GM18498 (cell line): Measurements from ENCODE around the gene TSR3.

ENCODE experiments used
- ATAC-seq: cut with Tn5 transposase; IDR thresholded peaks from one replicate; pipeline ENCODE4 v1.9.1; 2021; ENCODE audit warnings: mild to moderate bottlenecking, moderate library complexity; ENCODE audit not compliant: unreplicated experiment

Gene TSR3

DNA sequence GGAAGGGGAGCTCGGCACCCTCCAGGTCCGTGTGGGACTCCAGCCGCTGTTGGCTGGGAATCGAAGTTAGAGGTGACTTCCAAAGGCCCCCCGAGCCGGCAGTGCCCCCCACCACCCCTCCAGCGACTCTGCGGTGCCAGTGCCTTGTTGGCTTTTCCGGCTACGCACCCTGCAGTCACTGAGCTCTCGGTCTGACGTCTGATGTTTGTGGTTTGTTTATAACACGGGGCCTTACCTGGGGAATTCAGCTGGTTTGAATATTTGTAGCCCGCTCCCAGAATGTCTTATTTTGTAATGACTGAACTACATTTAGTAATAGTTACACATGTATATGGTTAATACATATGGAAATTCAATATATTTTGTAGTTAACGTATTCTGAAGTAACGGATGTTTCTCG, 25.3 kb downstream of the TSR3 start:
- no peak for ATAC-seq

DNA sequence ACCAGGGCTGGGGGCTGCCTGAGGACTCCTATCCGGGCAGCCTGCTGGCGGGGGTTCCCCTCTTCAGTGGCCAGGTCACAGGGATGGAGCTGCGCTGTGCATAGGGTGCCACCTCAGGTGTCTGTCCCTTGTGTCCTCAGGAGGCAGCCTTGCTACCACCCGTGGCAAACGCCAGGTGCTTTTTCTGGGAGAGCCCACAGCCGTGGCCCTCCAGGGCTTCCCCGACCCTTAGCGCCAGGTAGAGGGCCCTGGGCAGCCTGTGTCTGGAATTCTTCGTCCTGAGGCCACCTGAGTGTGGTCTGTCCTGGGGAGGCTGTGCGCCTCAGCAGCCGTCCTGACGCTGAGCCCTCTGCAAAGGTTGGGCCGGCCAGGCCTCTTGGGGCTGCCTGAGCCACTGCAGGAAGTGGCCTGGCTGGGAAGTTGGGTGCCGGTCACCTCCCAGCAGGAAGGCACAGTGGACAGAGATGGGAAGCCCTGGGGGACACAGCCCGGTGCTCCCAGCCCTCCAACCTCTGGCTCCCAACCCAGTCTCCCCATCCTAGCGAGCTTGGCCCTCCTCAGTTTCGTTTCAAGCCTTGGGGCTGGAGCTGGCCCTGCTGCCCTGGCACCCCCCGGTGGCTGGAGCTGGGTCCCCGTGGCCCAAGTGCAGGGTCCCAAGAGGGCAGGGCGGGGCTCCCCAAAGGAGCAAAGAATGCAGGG, 25.9 kb downstream of the TSR3 start:
- no peak for ATAC-seq

DNA sequence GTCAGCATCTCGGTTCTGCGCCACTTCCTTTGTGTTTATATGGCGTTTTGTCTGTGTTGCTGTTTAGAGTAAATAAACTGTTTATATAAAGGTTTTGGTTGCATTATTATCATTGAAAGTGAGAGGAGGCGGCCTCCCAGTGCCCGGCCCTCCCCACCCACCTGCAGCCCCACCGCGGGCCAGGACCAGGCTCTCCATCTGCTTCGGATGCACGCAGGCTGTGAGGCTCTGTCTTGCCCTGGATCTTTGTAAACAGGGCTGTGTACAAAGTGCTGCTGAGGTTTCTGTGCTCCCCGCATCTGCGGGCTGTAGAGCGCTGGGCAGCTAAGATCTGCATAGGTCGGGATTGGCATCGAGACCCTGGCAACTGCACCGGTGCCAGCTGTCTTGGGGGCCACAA, 26.4 kb downstream of the TSR3 start:
- ATAC-seq = no peak

DNA sequence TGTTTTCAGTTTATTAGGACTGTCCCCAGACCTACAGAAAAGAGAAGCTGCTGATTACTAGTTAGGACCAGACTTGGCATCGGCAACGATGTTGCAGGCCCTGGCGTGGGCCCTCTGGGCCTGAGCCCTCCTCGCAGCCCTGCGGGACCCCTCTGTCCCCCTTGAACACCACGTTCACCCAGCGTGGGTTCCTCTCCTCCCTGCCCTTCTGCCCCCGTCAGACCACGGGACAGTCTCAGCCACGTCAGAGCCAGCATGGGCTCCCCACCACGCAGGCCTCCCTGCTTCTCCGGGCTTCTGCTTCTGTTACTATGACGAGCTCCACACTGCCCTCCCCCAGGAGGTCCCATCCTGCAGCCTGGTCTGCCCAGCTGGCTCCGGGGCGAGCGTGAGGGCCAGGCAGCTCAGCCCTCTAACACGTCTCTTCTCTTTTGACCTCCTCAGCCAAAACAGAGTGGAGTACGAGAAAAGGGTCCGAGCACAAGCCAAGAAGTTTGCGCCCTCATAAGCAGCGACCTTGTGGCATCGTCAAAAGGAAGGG, 27.3 kb downstream of the TSR3 start:
- no peak for ATAC-seq

DNA sequence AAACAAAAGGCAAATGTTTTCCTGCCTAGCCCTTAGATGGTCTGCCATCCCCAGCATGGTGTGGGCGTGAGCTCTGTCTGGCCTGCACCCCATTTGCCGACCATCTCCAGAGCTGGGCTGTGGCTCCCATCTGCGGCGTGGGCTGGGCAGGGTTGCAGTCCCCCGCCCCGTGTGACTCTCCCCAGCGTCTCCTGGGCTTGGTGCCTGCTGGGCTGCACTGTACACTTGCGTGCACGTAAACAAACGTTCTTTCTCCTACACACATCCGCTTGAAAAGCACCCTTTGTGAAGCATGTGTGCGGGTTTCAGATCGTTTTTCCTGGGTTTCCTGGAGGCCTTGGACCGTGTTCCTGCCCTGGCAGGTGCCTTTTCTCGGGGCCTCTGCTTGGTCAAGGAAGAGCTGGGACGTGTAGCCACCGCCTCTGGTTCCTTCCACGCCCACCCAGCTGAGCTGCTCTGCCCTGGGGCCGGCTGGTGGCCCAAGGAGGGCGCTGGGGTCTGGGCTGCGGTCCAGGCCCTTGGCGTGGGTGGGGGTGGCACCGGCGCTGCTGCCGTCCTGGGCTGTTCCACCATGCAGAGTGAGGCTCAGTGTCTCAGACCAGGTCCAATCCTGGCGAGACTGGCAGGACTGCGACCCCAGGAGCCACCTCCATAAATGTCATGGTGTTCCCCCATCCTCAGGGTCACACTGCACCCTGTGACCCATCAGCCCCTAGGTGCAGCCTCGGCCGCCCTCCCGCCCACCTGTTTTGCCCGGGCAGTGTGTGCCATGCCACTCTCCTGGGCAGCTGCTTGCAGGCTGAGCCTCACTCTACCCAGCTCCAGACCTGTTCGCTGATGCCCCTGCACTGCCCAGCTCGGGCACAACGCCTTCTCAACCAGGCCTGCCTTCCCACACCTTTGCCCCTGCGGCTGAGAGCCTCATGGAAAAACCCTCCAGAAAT, 28.1 kb downstream of the TSR3 start:
- ATAC-seq = no peak

DNA sequence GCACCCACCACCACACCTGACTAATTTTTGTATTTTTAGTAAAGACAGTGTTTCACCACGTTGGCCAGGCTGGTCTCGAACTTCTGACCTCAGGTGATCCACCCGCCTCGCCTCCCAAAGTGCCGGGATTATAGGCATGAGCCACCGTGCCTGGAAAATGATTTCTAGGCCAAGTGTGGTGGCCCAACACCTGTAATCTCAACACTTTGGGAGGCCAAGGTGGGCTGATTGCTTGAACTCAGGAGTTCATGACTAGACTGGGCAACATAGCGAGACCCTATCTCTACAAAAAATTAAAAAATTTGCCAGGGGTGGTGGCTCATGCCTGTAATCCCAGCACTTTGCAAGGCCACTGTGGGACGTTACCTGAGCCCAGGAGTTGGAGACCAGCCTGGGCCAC, 29.3 kb downstream of the TSR3 start:
- no peak for ATAC-seq

DNA sequence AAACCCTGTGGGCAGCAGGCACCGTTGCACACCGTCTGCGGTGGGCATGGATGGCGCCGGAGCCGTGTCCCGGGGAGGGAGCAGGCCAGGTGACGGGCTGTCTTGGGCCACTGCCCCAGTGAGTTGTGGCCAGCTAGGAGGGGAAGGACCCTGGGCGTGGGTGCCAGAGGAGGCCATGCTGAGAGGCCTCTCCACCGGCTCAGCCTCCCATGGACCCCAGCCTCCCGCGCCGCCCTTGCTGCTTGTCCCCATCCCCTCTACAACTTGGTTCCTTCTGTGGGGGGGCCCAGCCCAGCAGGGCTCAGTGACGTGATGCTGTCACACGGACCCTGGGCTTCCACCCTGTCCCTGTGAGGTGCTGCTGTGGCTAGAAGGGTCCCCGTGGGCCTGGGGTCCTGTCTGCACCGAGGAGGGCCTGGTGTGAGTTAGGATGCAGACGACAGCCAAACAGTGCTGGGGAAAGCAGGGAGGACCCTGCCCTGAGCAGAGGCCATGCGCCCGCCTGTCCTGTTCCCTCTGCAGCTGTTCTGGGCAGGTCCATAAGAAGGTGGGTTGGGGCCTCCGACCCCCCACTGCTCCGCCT, 30.9 kb downstream of the TSR3 start:
- no peak for ATAC-seq

DNA sequence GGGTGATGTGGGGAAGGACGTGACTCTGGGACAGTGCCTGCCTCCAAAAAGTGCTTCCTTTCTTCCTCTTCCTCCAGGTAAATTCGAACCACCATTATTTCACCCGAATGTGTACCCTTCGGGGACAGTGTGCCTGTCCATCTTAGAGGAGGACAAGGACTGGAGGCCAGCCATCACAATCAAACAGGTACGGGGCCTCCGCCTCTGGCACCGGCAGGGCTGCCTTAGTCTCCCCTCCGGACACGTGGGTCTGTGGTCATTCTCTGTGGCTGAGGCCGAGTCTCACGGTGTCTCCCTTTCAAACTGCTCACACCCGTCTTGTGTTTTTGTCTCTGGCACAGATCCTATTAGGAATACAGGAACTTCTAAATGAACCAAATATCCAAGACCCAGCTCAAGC, 31.6 kb downstream of the TSR3 start:
- no peak for ATAC-seq

DNA sequence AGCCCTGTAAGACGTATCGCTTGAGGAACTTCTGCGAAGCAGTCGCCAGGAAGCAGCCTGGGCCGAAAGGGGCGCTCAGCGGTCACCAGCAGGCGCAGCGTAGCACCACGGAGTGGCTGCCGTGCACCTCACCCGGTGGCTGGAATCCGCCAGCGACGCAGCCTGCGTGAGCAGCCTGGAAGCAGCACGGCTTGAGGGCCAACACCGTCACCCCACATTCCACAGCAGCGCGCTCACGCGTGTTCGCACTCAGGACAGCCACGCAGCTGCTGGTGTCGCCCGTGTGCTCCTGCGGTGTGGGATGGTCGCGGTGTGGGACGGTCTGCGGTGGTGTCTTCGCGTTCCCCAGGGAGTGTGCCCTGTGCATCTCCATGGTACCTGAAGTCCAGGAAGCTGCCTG, 32.6 kb downstream of the TSR3 start:
- ATAC-seq = no peak

DNA sequence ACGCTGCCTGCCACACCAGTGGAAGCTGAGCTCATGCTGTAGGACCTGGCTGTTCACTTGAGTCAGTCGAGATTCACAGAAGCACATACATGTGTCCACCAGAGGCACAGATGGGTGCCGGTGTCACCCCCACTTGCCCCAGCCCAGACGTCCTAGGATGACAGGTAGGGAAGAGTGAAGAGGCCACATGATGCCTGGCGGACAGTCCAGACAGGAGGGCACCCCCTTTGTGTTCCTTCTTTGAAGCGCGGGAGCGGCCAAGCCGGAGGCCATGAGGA, 33.5 kb downstream of the TSR3 start:
- no peak for ATAC-seq

DNA sequence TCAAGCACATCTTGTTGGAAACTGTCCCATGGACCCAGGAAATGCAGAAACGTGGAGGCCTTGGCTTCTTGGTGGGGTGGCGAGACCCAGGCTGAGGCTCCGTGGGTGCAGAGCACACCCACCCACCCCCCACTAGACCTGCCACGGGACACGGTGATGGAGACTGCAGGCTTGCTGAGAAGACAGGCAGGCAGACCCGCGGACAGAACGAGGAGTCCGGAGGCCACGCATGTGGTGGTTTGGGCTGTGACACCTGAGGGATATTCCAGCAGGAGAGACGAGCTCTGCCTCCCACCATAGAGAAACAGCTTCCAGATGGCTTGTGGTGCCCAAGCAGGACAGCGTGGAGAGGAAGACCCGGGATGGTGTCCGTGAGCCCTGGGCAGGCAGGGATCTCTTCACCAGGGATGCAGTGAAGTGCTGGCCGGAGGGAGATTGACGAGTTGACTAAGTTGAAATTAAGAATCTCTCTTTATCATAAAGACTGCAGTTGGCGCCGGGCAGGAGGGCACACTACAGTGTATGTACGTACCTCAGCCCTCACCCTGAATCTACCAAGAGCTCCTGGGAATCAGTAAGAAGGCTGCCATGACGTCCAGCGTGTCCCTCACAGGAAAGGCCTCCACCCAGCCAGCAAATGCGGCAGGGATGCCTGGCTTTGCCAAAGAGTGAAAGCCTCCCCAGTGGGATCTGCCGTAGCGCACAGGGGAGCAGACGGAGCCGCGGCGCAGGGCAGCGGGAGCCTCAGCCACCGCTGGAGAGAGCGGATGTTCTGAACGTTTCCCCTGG, 34.0 kb downstream of the TSR3 start:
- ATAC-seq = no peak

DNA sequence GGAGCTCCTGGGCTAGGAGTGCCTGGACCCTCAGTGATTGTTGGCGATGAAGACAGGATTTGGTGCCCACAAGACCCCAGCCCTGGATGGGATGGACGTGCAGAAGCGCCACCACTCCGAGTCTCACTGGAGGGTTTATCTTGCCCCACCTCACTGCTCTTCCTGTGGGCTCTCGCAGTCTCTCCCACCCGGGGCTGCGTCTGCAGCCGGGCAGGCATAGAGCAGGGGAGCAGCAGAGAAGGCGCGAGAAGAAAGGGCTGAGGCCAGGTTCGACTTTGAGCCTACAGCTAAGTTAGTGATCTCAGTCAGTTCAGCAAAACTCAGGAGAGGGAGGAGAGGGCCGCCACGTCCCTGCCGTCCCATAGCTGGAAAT, 35.7 kb downstream of the TSR3 start:
- ATAC-seq = no peak

DNA sequence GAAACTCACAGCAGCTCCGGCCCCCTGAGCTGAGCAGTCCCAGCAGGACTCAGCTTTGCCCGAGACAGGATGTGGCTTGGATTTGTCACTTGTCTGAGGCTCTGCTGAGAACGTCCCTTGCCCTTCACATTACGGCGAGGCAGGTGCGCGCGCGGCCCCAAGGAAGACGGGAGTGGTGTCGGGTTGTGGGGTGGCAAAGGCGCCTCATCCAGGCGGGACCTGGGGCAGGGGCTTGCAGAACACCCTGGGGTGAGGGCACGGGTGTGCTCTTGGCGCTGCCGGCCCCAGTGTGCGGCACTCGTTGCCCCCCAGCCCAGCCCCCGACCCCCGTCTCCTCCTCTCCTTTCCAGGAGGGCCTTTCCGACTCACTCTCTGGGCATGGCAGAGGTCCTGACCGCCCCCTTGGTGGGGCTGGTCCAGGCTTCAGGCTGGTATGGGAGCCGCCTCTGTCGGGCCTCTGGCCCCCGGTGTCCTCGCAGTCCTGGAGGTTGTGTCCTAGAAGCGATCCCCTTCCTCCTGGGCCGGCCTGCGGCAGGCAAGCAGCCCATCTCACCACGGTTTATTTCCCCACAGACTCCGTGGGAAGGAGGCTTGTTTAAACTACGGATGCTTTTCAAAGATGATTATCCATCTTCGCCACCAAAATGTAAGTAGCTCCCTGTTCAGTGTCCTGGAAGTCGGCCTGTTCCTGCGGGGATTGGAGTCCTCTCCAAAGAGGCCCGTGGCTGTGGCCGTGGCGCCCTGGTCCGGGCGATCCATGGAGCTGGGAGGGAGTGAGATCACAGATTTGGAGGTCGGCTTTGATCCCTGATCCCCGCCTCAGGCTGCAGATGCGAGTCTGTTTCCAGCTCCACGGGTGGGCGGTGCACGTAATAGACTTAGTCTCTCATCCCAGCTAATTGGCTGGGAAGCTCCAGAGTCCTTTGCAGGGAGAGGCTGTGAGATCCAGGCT, 36.3 kb downstream of the TSR3 start:
- no peak for ATAC-seq

DNA sequence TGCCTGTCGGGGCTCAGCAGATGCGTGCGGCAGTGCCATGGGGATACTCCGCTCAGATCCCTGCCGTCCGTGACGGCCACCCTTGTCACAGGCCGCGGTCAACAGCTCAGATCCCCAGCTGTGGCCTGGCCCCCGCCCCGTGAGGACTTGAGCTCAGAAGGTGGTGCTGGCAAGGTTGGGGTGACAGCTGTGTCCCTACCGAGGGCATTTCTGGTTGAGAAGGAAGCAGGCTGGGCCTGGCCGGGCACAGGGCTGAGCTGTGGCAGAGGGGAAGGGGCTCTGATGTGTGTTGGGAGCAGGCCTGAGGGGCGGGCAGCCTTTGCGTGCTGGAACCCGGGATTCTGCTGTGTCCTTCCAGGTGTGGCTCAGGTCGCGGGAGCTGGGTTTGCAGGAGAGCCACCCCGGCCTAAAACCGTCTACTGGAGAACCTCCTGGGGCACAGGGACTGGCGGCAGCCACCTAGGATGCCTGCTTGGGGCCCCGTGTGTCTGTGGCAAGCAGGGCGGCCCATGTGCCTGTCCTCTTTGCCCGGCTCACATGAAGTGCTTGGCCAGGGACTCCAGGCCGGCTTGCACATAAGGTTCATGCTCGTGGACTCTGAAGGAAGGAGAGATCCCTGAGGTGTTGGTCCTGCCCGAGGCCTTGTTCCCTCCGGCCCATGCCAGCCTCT, 37.1 kb downstream of the TSR3 start:
- no peak for ATAC-seq

DNA sequence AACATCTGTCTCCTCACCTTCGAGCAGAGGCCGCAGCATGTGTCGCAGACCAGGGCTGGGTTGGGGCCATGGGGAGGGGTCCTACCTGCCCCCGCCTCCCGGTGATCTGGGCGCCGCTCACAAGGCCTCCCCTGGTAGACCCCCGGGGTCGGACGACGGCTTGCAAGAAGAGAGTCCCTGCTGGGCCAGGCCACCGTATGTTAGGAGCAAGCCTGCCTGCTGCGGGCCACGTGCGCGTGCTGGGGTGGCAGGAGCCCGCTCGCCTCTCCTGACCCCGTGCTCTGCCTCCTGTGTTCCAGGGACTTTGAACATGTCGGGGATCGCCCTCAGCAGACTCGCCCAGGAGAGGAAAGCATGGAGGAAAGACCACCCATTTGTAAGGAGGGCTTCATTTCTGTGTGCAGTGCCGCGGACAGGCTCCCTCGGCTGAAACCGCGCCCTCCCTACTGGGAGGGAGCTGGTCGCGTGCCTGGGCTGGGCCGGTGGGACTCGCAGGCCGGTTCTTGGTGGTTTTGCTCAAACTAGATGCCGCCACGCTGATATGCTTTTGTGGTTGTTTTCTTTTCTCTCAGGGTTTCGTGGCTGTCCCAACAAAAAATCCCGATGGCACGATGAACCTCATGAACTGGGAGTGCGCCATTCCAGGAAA, 37.8 kb downstream of the TSR3 start:
- ATAC-seq = no peak

DNA sequence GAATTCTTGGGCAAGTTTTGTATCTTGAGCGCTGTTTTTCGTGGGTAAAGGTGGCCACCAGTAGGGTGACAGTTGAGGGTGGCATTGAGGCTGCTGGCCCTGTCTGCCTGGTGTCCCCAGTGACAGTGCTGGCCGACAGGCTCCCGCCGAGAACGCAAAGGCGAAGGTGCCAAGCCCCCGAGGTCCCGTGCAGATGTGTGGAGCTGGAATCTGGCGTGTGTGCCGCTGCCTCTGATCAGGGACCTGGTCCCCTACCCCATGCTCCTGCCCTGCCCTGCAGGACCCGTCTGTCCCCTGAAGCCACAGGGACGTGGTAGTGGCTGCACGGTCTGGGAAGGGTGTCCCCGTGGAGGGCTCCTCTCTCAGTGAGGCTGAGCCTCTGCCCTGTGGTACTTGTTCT, 38.8 kb downstream of the TSR3 start:
- ATAC-seq = no peak

DNA sequence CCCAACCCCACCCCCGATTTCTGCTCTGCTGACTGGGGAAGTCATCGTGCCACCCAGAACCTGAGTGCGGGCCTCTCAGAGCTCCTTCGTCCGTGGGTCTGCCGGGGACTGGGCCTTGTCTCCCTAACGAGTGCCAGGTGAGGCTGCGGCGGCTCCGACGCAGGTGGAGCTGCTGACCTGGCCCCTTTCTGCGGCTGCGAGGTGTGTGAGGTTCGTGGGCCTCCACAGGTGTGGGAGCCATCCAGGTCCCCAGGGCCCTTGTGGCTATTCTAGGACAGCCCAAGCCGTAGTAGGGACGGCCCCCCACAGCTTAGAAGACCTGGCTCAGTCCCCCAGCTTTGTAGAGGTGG, 39.2 kb downstream of the TSR3 start:
- ATAC-seq = no peak

DNA sequence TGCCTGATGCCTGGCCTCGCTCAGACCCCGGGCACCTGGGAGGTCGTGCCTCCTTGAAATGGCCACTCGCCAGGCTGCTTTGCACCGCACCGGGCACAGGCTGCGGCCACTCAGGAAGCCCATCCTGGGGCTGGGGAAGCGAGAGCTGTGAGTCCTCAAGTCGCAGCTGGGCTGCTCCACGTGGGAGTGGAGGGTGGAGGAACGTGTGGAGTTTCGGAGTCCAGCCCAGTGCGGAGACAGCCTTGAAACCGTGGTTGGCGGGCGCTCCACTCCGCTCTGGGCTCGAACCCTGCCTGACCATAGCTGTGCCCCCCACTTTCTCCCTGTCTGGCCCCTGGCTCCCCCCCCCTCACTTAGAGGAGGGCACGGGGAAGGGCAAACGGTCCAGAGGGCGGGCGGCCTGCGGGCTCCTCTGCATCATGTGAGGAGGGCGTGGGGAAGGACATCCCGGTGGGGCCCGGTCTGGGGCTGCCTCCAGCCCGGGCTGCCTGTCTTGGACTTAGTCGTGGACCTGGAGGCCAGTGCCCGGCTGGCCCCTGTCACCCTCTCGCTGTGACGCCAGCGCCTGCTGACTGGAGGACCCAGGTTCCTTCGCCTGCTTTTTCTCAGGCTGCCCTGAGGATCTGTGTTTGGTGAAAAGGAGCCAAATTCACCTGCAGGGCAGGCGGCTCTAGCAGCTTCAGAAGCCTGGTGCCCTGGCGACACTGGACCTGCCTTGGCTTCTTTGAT, 39.8 kb downstream of the TSR3 start:
- ATAC-seq = no peak
